Measurements from ENCODE around the gene ADAM11. TPM values are rescaled to one million over a fixed set of nuclear protein-coding genes. Genes with fewer than 3 reads are reported as not detected.

The ADAM11 gene
- total and polyA plus RNA-seq, 9 of the 15 experiments (the other 6 are each of a cell fraction or from before 2014, with no cell fraction given), result 0.01 to 0.31 (median 0.14) TPM; not detected in 2

- TF ChIP-seq VEZF1 (CRISPR knock-in tag; IDR thresholded peaks at IDR 0.05) (peak; percentile 62; the same call in 1 of the 2 replicates), KAT2B (IDR thresholded peaks at IDR 0.05; ENCODE audit: low read depth, low read length) (no peak), MEF2A (IDR thresholded peaks at IDR 0.05; ENCODE audit: control insufficient read depth, low read depth, low read length) (no peak), ZNF224 (CRISPR knock-in tag; IDR thresholded peaks at IDR 0.05) (no peak), RAD51 (IDR thresholded peaks at IDR 0.05; ENCODE audit: borderline replicate concordance, low read depth) (0 out of 2 replicates have a peak, but pooled peaks have one; percentile 10), NRF1 (conservative IDR thresholded peaks at IDR 0.05 in 1 of 2, IDR thresholded peaks at IDR 0.05 in 1 of 2) (peak; percentile 60 to 70; a peak in 3 of 4 replicates), SPI1 (IDR thresholded peaks at IDR 0.05; ENCODE audit: borderline replicate concordance, low read depth, low read length) (0 out of 2 replicates have a peak, but pooled peaks have one; percentile 30), NFIC (IDR thresholded peaks at IDR 0.05) (no peak), ZNF282 (CRISPR knock-in tag; IDR thresholded peaks at IDR 0.05) (0 out of 2 replicates have a peak, but pooled peaks have one; percentile 49), FOXA3 (CRISPR knock-in tag; conservative IDR thresholded peaks at IDR 0.05 in 1 of 2, IDR thresholded peaks at IDR 0.05 in 1 of 2) (0 out of 4 replicates have a peak, but pooled peaks of 1 of the 2 experiments have one; percentile 58), KLF13 (tag; IDR thresholded peaks at IDR 0.05; ENCODE audit: borderline replicate concordance, low read depth) (no peak), SMARCB1 (IDR thresholded peaks at IDR 0.05; ENCODE audit: insufficient read length, low read depth) (no peak), CREB3 (tag; conservative IDR thresholded peaks at IDR 0.05; ENCODE audit: low read depth) (no peak), ZNF644 (tag; IDR thresholded peaks at IDR 0.05; ENCODE audit: low read depth) (no peak), MLX (CRISPR knock-in tag; conservative IDR thresholded peaks at IDR 0.05) (no peak), SMARCA5 (IDR thresholded peaks at IDR 0.05) (no peak), GTF2E2 (tag; IDR thresholded peaks at IDR 0.05) (no peak), RBFOX2 (IDR thresholded peaks at IDR 0.05; ENCODE audit: low read depth, low read length) (peak; percentile 65), ZNF124 (CRISPR knock-in tag; IDR thresholded peaks at IDR 0.05) (peak; percentile 55; the same call in 1 of the 2 replicates), LCOR (CRISPR knock-in tag; IDR thresholded peaks at IDR 0.05) (0 out of 2 replicates have a peak, but pooled peaks have one; percentile 34), HLTF (IDR thresholded peaks at IDR 0.05) (0 out of 2 replicates have a peak, but pooled peaks have one; percentile 6), ZNF277 (CRISPR knock-in tag; IDR thresholded peaks at IDR 0.05; ENCODE audit: borderline replicate concordance) (no peak)
Observed at GRCh38 chr17:44775136-44775837, 16.5 kb downstream of the ADAM11 start (continued).
